PC-9 (cell line): ENCODE measurements around the gene DAGLB.
"Not testable (repeated sequence)": the region's sequence is repeated elsewhere in the genome, so short reads cannot be mapped to it uniquely, and the experiment has no call there.

Source experiments
- CTCF ChIP-seq: fragments of 200-600 bp; sonication (generic); conservative IDR thresholded peaks from 2 replicates; pipeline ENCODE4 v1.6.1; 2017; ENCODE audit warnings: mixed run types, antibody characterized with exemption, mild to moderate bottlenecking, moderate library complexity
- EZH2 ChIP-seq: fragments of 200-600 bp; sonication (generic); IDR thresholded peaks from 2 replicates; pipeline ENCODE4 v1.8.0; 2017; ENCODE audit warnings: antibody characterized with exemption, low read depth

- not testable (repeated sequence) for TF ChIP-seq CTCF, EZH2
These were observed 65.9 kb downstream of the DAGLB start for GRCh38 chr7:6381846-6382245.
